ENCODE measurements around the gene PCK1.

The PCK1 gene

GRCh38 chr20:57536771-57537724 is 23.9 kb upstream of the PCK1 start:
- no peak for DNase-seq

GRCh38 chr20:57537822-57538221 is 23.1 kb upstream of the PCK1 start:
- DNase-seq, result no peak

- no peak for DNase-seq
Measured at GRCh38 chr20:57539889-57540288, 21.0 kb upstream of the PCK1 start.

GRCh38 chr20:57540890-57541580 is 19.9 kb upstream of the PCK1 start:
- no peak for DNase-seq

GRCh38 chr20:57543754-57544153 is 17.2 kb upstream of the PCK1 start:
- DNase-seq, result no peak

GRCh38 chr20:57544838-57545564 is 15.9 kb upstream of the PCK1 start:
- DNase-seq, result no peak

- DNase-seq, result no peak
Measured at GRCh38 chr20:57545927-57546662, 14.8 kb upstream of the PCK1 start.

- no peak for DNase-seq
Measured at GRCh38 chr20:57546956-57547649, 13.8 kb upstream of the PCK1 start.

GRCh38 chr20:57548177-57549058 is 12.5 kb upstream of the PCK1 start:
- DNase-seq, result no peak

- DNase-seq, result no peak
Measured at GRCh38 chr20:57552471-57552870, 8.4 kb upstream of the PCK1 start.

GRCh38 chr20:57553376-57554018 is 7.4 kb upstream of the PCK1 start:
- DNase-seq, result no peak

- DNase-seq, result no peak
Measured at GRCh38 chr20:57555457-57556184, 5.3 kb upstream of the PCK1 start.

- no peak for DNase-seq
Measured at GRCh38 chr20:57556980-57557274, 4.0 kb upstream of the PCK1 start.

- DNase-seq, result no peak
Measured at GRCh38 chr20:57557926-57558613, 2.8 kb upstream of the PCK1 start.

- DNase-seq, result no peak
Measured at GRCh38 chr20:57558614-57559288, 2.2 kb upstream of the PCK1 start.

GRCh38 chr20:57559289-57559634 is 1.6 kb upstream of the PCK1 start:
- DNase-seq, result no peak

- DNase-seq, result no peak
Measured at GRCh38 chr20:57559658-57560553, 1.0 kb upstream of the PCK1 start.
